BE2C (cell line): Measurements from ENCODE around the gene DNAJC24.

Experiments used
- DNase-seq: peaks from one replicate; pipeline ENCODE4 v3.0.0-alpha.2; 2020
- H3K27me3 ChIP-seq: fragments of 250-450 bp; sonication (Bioruptor Pico); 2 replicates; pipeline ENCODE4 v1.5.1; 2020; ENCODE audit warnings: mild to moderate bottlenecking
- H3K36me3 ChIP-seq: fragments of 250-450 bp; sonication (Bioruptor Pico); 2 replicates; pipeline ENCODE4 v1.5.1; 2020; ENCODE audit warnings: mild to moderate bottlenecking
- H3K4me1 ChIP-seq: fragments of 250-450 bp; sonication (Bioruptor Pico); 2 replicates; pipeline ENCODE4 v1.5.1; 2020
- H3K4me3 ChIP-seq: 2 replicates; pipeline ENCODE4 v1.5.1; 2011; ENCODE audit warnings: low read depth, low read length
- H3K9me3 ChIP-seq: fragments of 250-450 bp; sonication (Bioruptor Pico); 2 replicates; pipeline ENCODE4 v1.5.1; 2020
- CTCF ChIP-seq: IDR thresholded peaks from 2 replicates; pipeline ENCODE4 v1.5.1; 2012; ENCODE audit warnings: mild to moderate bottlenecking, low read depth, low read length

Gene DNAJC24

GRCh38 chr11:31433851-31434250, 64.2 kb downstream of the DNAJC24 start:
- H3K9me3 ChIP-seq = no peaks in the 10 kb centered on the region
- H3K27me3 ChIP-seq = no peaks in the 10 kb centered on the region
- H3K4me1 ChIP-seq = no peaks in the 10 kb centered on the region
- TF ChIP-seq CTCF = no peak
- H3K36me3 ChIP-seq = no peaks in the 10 kb centered on the region
- DNase-seq = no peak
- no peak overlapping the region for H3K4me3 ChIP-seq

GRCh38 chr11:31437742-31438435, 68.2 kb downstream of the DNAJC24 start:
- no peaks in the 10 kb centered on the region for H3K27me3 ChIP-seq
- no peak for DNase-seq
- H3K4me1 ChIP-seq = no peaks in the 10 kb centered on the region
- no peaks in the 10 kb centered on the region for H3K9me3 ChIP-seq
- H3K4me3 ChIP-seq = no peak overlapping the region
- H3K36me3 ChIP-seq = no peaks in the 10 kb centered on the region
- TF ChIP-seq CTCF = no peak

- Histone ChIP-seq H3K27me3 (no peaks in the 10 kb centered on the region), H3K4me1 (no peaks in the 10 kb centered on the region), H3K4me3 (no peak overlapping the region), H3K9me3 (no peaks in the 10 kb centered on the region), H3K36me3 (no peaks in the 10 kb centered on the region)
- DNase-seq = no peak
- no peak for TF ChIP-seq CTCF
Observed at GRCh38 chr11:31441296-31441695, 71.6 kb downstream of the DNAJC24 start.

- no peaks in the 10 kb centered on the region for H3K9me3 ChIP-seq
- DNase-seq = no peak
- TF ChIP-seq CTCF = no peak
- no peak overlapping the region for H3K4me3 ChIP-seq
- no peaks in the 10 kb centered on the region for H3K27me3 ChIP-seq
- H3K4me1 ChIP-seq = no peaks in the 10 kb centered on the region
- H3K36me3 ChIP-seq = no peaks in the 10 kb centered on the region
Observed at GRCh38 chr11:31442086-31442485, 72.4 kb downstream of the DNAJC24 start.

- TF ChIP-seq CTCF = no peak
- no peak for DNase-seq
Observed at GRCh38 chr11:31443802-31444201, 74.1 kb downstream of the DNAJC24 start.

GRCh38 chr11:31445621-31446020, 76.0 kb downstream of the DNAJC24 start:
- no peaks in the 10 kb centered on the region for H3K36me3 ChIP-seq
- no peaks in the 10 kb centered on the region for H3K9me3 ChIP-seq
- TF ChIP-seq CTCF = no peak
- no peak overlapping the region for H3K4me3 ChIP-seq
- DNase-seq = no peak
- H3K27me3 ChIP-seq = no peaks in the 10 kb centered on the region
- H3K4me1 ChIP-seq = no peaks in the 10 kb centered on the region

More at GRCh38 chr11:31443802-31444201, 74.1 kb downstream of the DNAJC24 start:
- no peaks in the 10 kb centered on the region for H3K36me3 ChIP-seq
- no peaks in the 10 kb centered on the region for H3K9me3 ChIP-seq
- H3K4me3 ChIP-seq = no peak overlapping the region
- H3K27me3 ChIP-seq = no peaks in the 10 kb centered on the region
- H3K4me1 ChIP-seq = no peaks in the 10 kb centered on the region
